ENCODE data around the gene PRKCE. TPM values are rescaled to one million over a fixed set of nuclear protein-coding genes. Genes with fewer than 3 reads are reported as not detected.

PRKCE gene
- total RNA-seq, 1 experiment from 2014 or later, result 1.3 TPM

- Histone ChIP-seq H2BK120ac (ENCODE audit: low read depth, low read length, poor library complexity, severe bottlenecking) (no peak overlapping the region), H3K14ac (ENCODE audit: insufficient read depth, low read length) (no peak overlapping the region), H3K56ac (ENCODE audit: insufficient read length, low read depth, low read length) (no peak overlapping the region), H3K23ac (ENCODE audit: insufficient read length, low read depth, low read length) (no peak overlapping the region), H3K9ac (ENCODE audit: extremely low read depth, insufficient read length, low read length) (no peak overlapping the region), H2AK5ac (ENCODE audit: insufficient read length, low read length) (no peak overlapping the region), H3K27me3 (ENCODE audit: insufficient read depth, low read length) (no peaks in the 10 kb centered on the region), H3K23me2 (ENCODE audit: insufficient read length, low read depth, low read length, poor library complexity, severe bottlenecking) (no peaks in the 10 kb centered on the region), H4K91ac (ENCODE audit: insufficient read length, low read depth, low read length) (no peak overlapping the region), H3K79me2 (ENCODE audit: insufficient read depth, low read length) (no peaks in the 10 kb centered on the region), H2BK15ac (ENCODE audit: low read depth, low read length) (no peak overlapping the region), H2AFZ (ENCODE audit: low read length) (no peak overlapping the region), H3K79me1 (ENCODE audit: insufficient read depth, low read depth, low read length, poor library complexity, severe bottlenecking) (no peaks in the 10 kb centered on the region), H4K5ac (ENCODE audit: insufficient read length, low read depth, low read length) (no peak overlapping the region), H3K4ac (ENCODE audit: low read depth, low read length) (no peak overlapping the region), H3K27ac (ENCODE audit: insufficient read length, low read depth, low read length) (no peak overlapping the region), H3K18ac (ENCODE audit: insufficient read length, low read depth, low read length) (no peak overlapping the region), H3K4me1 (ENCODE audit: insufficient read depth, low read length) (no peaks in the 10 kb centered on the region), H4K8ac (replicated peaks; ENCODE audit: insufficient read length, low read depth, low read length) (no peak overlapping the region), H2BK5ac (ENCODE audit: insufficient read length, low read length) (no peak overlapping the region), H4K20me1 (ENCODE audit: control insufficient read depth, insufficient read depth, insufficient read length) (no peaks in the 10 kb centered on the region), H3K4me2 (ENCODE audit: insufficient read depth, insufficient read length, low read length) (no peak overlapping the region), H2BK20ac (ENCODE audit: low read depth, low read length, poor library complexity, severe bottlenecking) (no peak overlapping the region), H2BK12ac (ENCODE audit: insufficient read length, low read depth, low read length) (no peak overlapping the region), H3T11ph (ENCODE audit: low read length) (no peak overlapping the region), H3K9me3 (ENCODE audit: control insufficient read depth, low read depth, low read length) (no peaks in the 10 kb centered on the region)
- WGBS (ENCODE audit: extremely low coverage, insufficient read length, low lambda C conversion rate), result no CpG with 5 or more reads among the region's 6 CpGs
- TF ChIP-seq CTCF (conservative IDR thresholded peaks at IDR 0.05), result no peak
- Mint-ChIP-seq H3K36me3 (ENCODE audit: insufficient read depth in 1 of 3, low read depth in 3 of 3) (peaks cover 0 to 5% (median 0%) of the 10 kb centered on the region in 3 experiments; a peak in 3 of 7 replicates), H3K27me3 (ENCODE audit: low read depth) (peaks cover 2% of the 10 kb centered on the region), H3K4me3 (no peak overlapping the region), H3K9me3 (peaks cover 0 to 6% of the 10 kb centered on the region in 2 experiments; a peak in 3 of 5 replicates), H3K27ac (no peak overlapping the region), H3K4me1 (no peaks in the 10 kb centered on the region)
- DNase-seq, result no peak
These were observed 547.5 kb downstream of the PRKCE start for GRCh38 chr2:46198966-46199365.
